Activated B cell treated with CpG ODN at 0.5 μM for 24 hours (primary cell): Measurements from ENCODE around the gene PGM3. TPM values are rescaled to one million over a fixed set of nuclear protein-coding genes. Genes with fewer than 3 reads are reported as not detected.

Experiments
- ATAC-seq: fragments of 200-7000 bp; cut with Tn5 transposase; one replicate; pipeline ENCODE4 v1.10.0; 2021; ENCODE audit warnings: low read depth, mild to moderate bottlenecking, moderate library complexity
- CTCF ChIA-PET: fragments of 350-600 bp; sonication (Branson Sonifier 250); formaldehyde crosslinking; loops from one replicate; lab custom pipeline; 2021; ENCODE audit warnings: antibody characterized with exemption; lab: Charles Lee
- POLR2A ChIA-PET: fragments of 350-600 bp; sonication (Branson Sonifier 250); formaldehyde crosslinking; loops from one replicate; lab custom pipeline; 2021; ENCODE audit warnings: antibody characterized with exemption; lab: Charles Lee
- DNase-seq: peaks from one replicate; pipeline ENCODE4 v3.0.0; 2022
- H3K27ac Mint-ChIP-seq: one replicate; pipeline ENCODE4 v1.8.0; 2020; ENCODE audit warnings: mixed read lengths
- H3K27me3 Mint-ChIP-seq: one replicate; pipeline ENCODE4 v1.8.0; 2021; ENCODE audit warnings: mixed read lengths
- H3K36me3 Mint-ChIP-seq: one replicate; pipeline ENCODE4 v1.8.0; 2021; ENCODE audit warnings: low read depth, mixed read lengths
- H3K4me1 Mint-ChIP-seq: one replicate; pipeline ENCODE4 v1.8.0; 2021; ENCODE audit warnings: mixed read lengths
- H3K4me3 Mint-ChIP-seq: one replicate; pipeline ENCODE4 v1.8.0; 2020; ENCODE audit warnings: mild to moderate bottlenecking, mixed read lengths
- H3K9me3 Mint-ChIP-seq: one replicate; pipeline ENCODE4 v1.8.0; 2020; ENCODE audit warnings: mixed read lengths
- CTCF ChIP-seq: fragments of 200-600 bp; IDR thresholded peaks from one replicate; pipeline ENCODE4 v1.8.0; 2022; ENCODE audit warnings: antibody characterized with exemption, mild to moderate bottlenecking
- intact Hi-C: fragments of 100-400 bp; cut with micrococcal nuclease; formaldehyde crosslinking; loops from one replicate; pipeline ENCODE4 v1.15.1; 2024
- total RNA-seq: library from RNA; stranded (reverse); gene quantifications from 2 replicates; pipeline ENCODE4 v1.2.3, GENCODE V29; 2022

The PGM3 gene
- total RNA-seq, 1 donor from 2014 or later: 20.1 TPM

- Mint-ChIP-seq H3K4me1 (no peaks in the 10 kb centered on the region), H3K36me3 (peaks cover 31% of the 10 kb centered on the region), H3K4me3 (no peak overlapping the region), H3K9me3 (no peaks in the 10 kb centered on the region), H3K27ac (no peak overlapping the region), H3K27me3 (no peaks in the 10 kb centered on the region)
- ATAC-seq: no peak
- CTCF ChIA-PET: interaction anchor here (2.4 to 2.6 kb wide), 2 partner anchors 50 to 52 kb away, joined by 6 to 7 read pairs; partner anchors contain the start of genes DOP1A and UBE3D
- POLR2A ChIA-PET: no interaction called here
- intact Hi-C loops: no loop called here
- DNase-seq: no peak
- no peak for TF ChIP-seq CTCF
Measured at GRCh38 chr6:83117802-83118201, 75.3 kb downstream of the PGM3 start.

Other genes with a start within 250 kb of the PGM3 start
- gene UBE3D, start 127.4 kb downstream of the PGM3 start, total RNA-seq: 7.0 and 9.3 TPM in 2 replicates
- 24.2 and 30.8 TPM in 2 replicates for gene DOP1A, start 125.6 kb downstream of the PGM3 start, total RNA-seq
- 1.7 and 1.8 TPM in 2 replicates for gene RWDD2A, start 92 bp upstream of the PGM3 start, total RNA-seq
- not detected in 2 replicates for gene ME1, start 237.8 kb upstream of the PGM3 start, total RNA-seq